GM21526 (cell line): ENCODE results near the gene CLPTM1.

ENCODE experiments used
- ATAC-seq: cut with Tn5 transposase; IDR thresholded peaks from one replicate; pipeline ENCODE4 v1.9.1; 2021; ENCODE audit warnings: moderate library complexity; ENCODE audit not compliant: unreplicated experiment, low FRiP score

The CLPTM1 gene

GRCh38 chr19:45005787-45006186, 50.6 kb downstream of the CLPTM1 start:
- ATAC-seq = no peak

- no peak for ATAC-seq
These were observed 53.4 kb downstream of the CLPTM1 start for GRCh38 chr19:45008552-45008951.

GRCh38 chr19:45009625-45010255, 54.6 kb downstream of the CLPTM1 start:
- ATAC-seq = no peak

GRCh38 chr19:45010306-45010705, 55.1 kb downstream of the CLPTM1 start:
- ATAC-seq = no peak

GRCh38 chr19:45011959-45012358, 56.8 kb downstream of the CLPTM1 start:
- ATAC-seq = no peak

- peak; percentile 71 for ATAC-seq
These were observed 61.5 kb downstream of the CLPTM1 start for GRCh38 chr19:45016388-45017314.

GRCh38 chr19:45019187-45019586, 64.0 kb downstream of the CLPTM1 start:
- ATAC-seq = no peak

GRCh38 chr19:45020071-45020470, 64.9 kb downstream of the CLPTM1 start:
- no peak for ATAC-seq

- ATAC-seq = no peak
These were observed 66.8 kb downstream of the CLPTM1 start for GRCh38 chr19:45021971-45022370.

- no peak for ATAC-seq
These were observed 67.9 kb downstream of the CLPTM1 start for GRCh38 chr19:45023048-45023447.

- ATAC-seq = no peak
These were observed 70.1 kb downstream of the CLPTM1 start for GRCh38 chr19:45025264-45025663.

GRCh38 chr19:45027371-45027770, 72.2 kb downstream of the CLPTM1 start:
- no peak for ATAC-seq

GRCh38 chr19:45030825-45031224, 75.6 kb downstream of the CLPTM1 start:
- no peak for ATAC-seq

GRCh38 chr19:45032421-45032820, 77.2 kb downstream of the CLPTM1 start:
- no peak for ATAC-seq

- ATAC-seq = no peak
These were observed 80.6 kb downstream of the CLPTM1 start for GRCh38 chr19:45035755-45036154.

- no peak for ATAC-seq
These were observed 82.4 kb downstream of the CLPTM1 start for GRCh38 chr19:45037393-45038169.

GRCh38 chr19:45038931-45039893, 84.0 kb downstream of the CLPTM1 start, which contains the start of gene CLASRP:
TSS of gene CLASRP (plus strand) at chr19:45039045. CDS start at chr19:45040213, 1,168 bp downstream.
- peak; percentile 71 for ATAC-seq

- no peak for ATAC-seq
These were observed 85.0 kb downstream of the CLPTM1 start for GRCh38 chr19:45040059-45040771.

- no peak for ATAC-seq
These were observed 85.9 kb downstream of the CLPTM1 start for GRCh38 chr19:45041125-45041524.
